Measurements from ENCODE around the gene CAPNS2. TPM values are rescaled to one million over a fixed set of nuclear protein-coding genes. Genes with fewer than 3 reads are reported as not detected.
A peak's percentile ranks its signal among the peaks of the same experiment; 100 is the strongest.
"Not testable (repeated sequence)": the region's sequence is repeated elsewhere in the genome, so short reads cannot be mapped to it uniquely, and the experiment has no call there.

The CAPNS2 gene
- total RNA-seq, 1 donor from 2014 or later: 0.82 TPM

- DNase-seq (ENCODE audit: extremely low read depth, low read depth, low spot score): no peak
Observed at GRCh38 chr16:55567382-55567781, 898 bp downstream of the CAPNS2 start.

GRCh38 chr16:55568207-55568606 lies 1.7 kb downstream of the CAPNS2 start:
- no peak for DNase-seq (ENCODE audit: extremely low read depth, low read depth, low spot score)

GRCh38 chr16:55569025-55569424 lies 2.5 kb downstream of the CAPNS2 start:
- DNase-seq (ENCODE audit: extremely low read depth, low read depth, low spot score): no peak

GRCh38 chr16:55570159-55570558 lies 3.7 kb downstream of the CAPNS2 start:
- no peak for DNase-seq (ENCODE audit: extremely low read depth, low read depth, low spot score)

- no peak for DNase-seq (ENCODE audit: extremely low read depth, low read depth, low spot score)
Observed at GRCh38 chr16:55571191-55571897, 4.9 kb downstream of the CAPNS2 start.

- no peak for DNase-seq (ENCODE audit: extremely low read depth, low read depth, low spot score)
Observed at GRCh38 chr16:55572439-55572838, 6.0 kb downstream of the CAPNS2 start.

- DNase-seq (ENCODE audit: extremely low read depth, low read depth, low spot score): no peak
Observed at GRCh38 chr16:55574811-55575210, 8.3 kb downstream of the CAPNS2 start.

- no peak for DNase-seq (ENCODE audit: extremely low read depth, low read depth, low spot score)
Observed at GRCh38 chr16:55575496-55575895, 9.0 kb downstream of the CAPNS2 start.

GRCh38 chr16:55576384-55576783 lies 9.9 kb downstream of the CAPNS2 start:
- no peak for DNase-seq (ENCODE audit: extremely low read depth, low read depth, low spot score)

GRCh38 chr16:55577887-55578286 lies 11.4 kb downstream of the CAPNS2 start:
- no peak for DNase-seq (ENCODE audit: extremely low read depth, low read depth, low spot score)

GRCh38 chr16:55585631-55586030 lies 19.1 kb downstream of the CAPNS2 start:
- DNase-seq (ENCODE audit: extremely low read depth, low read depth, low spot score): no peak

- DNase-seq (ENCODE audit: extremely low read depth, low read depth, low spot score): no peak
Observed at GRCh38 chr16:55588799-55589198, 22.3 kb downstream of the CAPNS2 start.

GRCh38 chr16:55592306-55592705 lies 25.8 kb downstream of the CAPNS2 start:
- no peak for DNase-seq (ENCODE audit: extremely low read depth, low read depth, low spot score)

GRCh38 chr16:55597928-55598327 lies 31.4 kb downstream of the CAPNS2 start:
- no peak for DNase-seq (ENCODE audit: extremely low read depth, low read depth, low spot score)

- DNase-seq (ENCODE audit: extremely low read depth, low read depth, low spot score): no peak
Observed at GRCh38 chr16:55605754-55606336, 39.4 kb downstream of the CAPNS2 start.

- peak; percentile 31 for DNase-seq (ENCODE audit: extremely low read depth, low read depth, low spot score)
Observed at GRCh38 chr16:55613613-55614335, 47.3 kb downstream of the CAPNS2 start.

GRCh38 chr16:55615071-55615470 lies 48.6 kb downstream of the CAPNS2 start:
- DNase-seq (ENCODE audit: extremely low read depth, low read depth, low spot score): no peak

GRCh38 chr16:55615670-55616069 lies 49.2 kb downstream of the CAPNS2 start:
- not testable (repeated sequence) for DNase-seq (ENCODE audit: extremely low read depth, low read depth, low spot score)
